ENCODE results near the gene NATD1. TPM values are rescaled to one million over a fixed set of nuclear protein-coding genes. Genes with fewer than 3 reads are reported as not detected.

Gene NATD1
- total and polyA plus RNA-seq, 2 experiments from 2014 or later: 5.0 to 6.7 TPM

DNA sequence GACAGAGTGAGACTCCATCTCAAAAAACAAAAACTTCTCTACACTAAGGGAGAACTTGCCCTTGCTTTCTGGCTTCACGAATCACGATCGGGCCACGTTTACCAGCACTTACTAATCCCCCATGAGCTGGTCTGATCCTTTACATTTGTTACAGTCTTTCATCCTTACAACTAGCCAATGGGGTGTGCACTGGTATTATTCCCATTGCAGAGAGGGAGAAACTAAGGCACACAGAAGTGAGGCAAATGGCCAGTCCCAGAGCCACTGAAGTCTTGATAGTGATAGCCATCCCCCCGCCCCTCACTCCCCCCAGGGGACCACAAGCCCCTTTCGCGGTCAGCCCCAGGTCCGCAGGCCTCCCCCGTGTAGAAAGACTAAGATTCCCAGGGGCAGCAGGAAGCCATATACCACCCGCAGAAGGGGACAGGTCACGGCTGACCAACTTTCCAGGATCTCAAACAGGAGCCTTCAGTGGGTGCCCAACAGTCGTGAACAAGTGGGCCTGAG, 868 bp downstream of the NATD1 start:
- H3K4me1 ChIP-seq (ENCODE audit: insufficient read depth): peaks cover 4% of the 10 kb centered on the region
- 15% methylated on average over 11 of the region's 12 CpGs for WGBS (ENCODE audit: low lambda C conversion rate, missing lambda C conversion rate)

DNA sequence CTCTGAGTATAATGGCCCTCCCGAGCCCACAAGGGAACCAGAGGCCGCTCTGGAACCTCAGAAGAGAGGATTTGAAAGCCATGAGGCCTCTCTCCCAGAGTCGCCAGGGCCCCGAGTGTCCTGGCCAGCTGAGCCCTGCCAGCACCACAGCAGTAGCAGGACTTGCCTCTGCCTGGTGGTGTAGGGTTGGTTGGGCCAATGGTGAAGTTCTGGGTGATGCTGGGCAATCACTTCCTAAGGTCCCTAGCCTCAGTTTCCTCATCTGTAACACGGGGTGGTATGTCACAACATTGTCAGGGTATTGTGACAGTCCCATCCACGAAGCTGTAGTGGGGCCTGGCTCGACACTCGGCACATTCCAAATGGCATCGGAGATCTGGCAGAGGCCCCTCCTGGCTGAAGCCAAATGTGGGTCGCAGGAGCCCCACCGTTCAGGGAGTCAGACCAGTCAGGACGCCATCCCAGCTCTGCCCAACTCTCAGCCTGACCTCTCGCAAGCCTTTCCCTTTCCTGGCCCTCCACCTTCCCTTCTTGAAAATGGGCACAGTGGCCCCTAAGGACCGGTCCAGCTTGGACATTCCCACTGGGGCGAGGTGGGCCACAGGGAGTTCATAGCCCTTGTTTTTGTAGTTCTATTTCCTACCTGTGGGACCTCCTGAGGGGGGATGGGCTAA, 1.7 kb downstream of the NATD1 start:
- Histone ChIP-seq H3K9me3 (ENCODE audit: low read depth) (no peaks in the 10 kb centered on the region), H2AFZ (no peak overlapping the region), H4K20me1 (ENCODE audit: insufficient read depth, poor library complexity, severe bottlenecking) (no peaks in the 10 kb centered on the region), H3K4me2 (peak overlapping the region; percentile 97), H3K36me3 (replicated peaks; ENCODE audit: insufficient read depth, low read depth) (no peaks in the 10 kb centered on the region), H3K4me1 (ENCODE audit: insufficient read depth) (peaks cover 4% of the 10 kb centered on the region), H3K4me3 (no peak overlapping the region), H3K27ac (no peak overlapping the region), H3K27me3 (no peaks in the 10 kb centered on the region), H3K9me2 (replicated peaks; ENCODE audit: insufficient read depth) (no peaks in the 10 kb centered on the region), H3K79me2 (peaks cover 3% of the 10 kb centered on the region)
- no peak for TF ChIP-seq EZH2 (IDR thresholded peaks at IDR 0.05; ENCODE audit: borderline replicate concordance)
- TF ChIP-seq EZH2phosphoT487 (IDR thresholded peaks at IDR 0.05; ENCODE audit: low read depth, severe bottlenecking, unreplicated experiment): no peak
- TF ChIP-seq, protein P1, sequence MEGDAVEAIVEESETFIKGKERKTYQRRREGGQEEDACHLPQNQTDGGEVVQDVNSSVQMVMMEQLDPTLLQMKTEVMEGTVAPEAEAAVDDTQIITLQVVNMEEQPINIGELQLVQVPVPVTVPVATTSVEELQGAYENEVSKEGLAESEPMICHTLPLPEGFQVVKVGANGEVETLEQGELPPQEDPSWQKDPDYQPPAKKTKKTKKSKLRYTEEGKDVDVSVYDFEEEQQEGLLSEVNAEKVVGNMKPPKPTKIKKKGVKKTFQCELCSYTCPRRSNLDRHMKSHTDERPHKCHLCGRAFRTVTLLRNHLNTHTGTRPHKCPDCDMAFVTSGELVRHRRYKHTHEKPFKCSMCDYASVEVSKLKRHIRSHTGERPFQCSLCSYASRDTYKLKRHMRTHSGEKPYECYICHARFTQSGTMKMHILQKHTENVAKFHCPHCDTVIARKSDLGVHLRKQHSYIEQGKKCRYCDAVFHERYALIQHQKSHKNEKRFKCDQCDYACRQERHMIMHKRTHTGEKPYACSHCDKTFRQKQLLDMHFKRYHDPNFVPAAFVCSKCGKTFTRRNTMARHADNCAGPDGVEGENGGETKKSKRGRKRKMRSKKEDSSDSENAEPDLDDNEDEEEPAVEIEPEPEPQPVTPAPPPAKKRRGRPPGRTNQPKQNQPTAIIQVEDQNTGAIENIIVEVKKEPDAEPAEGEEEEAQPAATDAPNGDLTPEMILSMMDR (IDR thresholded peaks at IDR 0.05; ENCODE audit: poor library complexity): no peak
- 92% methylated on average over 15 of the region's 15 CpGs for WGBS (ENCODE audit: low lambda C conversion rate, missing lambda C conversion rate)
- DNase-seq (ENCODE audit: low spot score): no peak

More for the DNA sequence above, 868 bp downstream of the NATD1 start:
- TF ChIP-seq EZH2 (IDR thresholded peaks at IDR 0.05; ENCODE audit: borderline replicate concordance) (no peak), EZH2phosphoT487 (IDR thresholded peaks at IDR 0.05; ENCODE audit: low read depth, severe bottlenecking, unreplicated experiment) (no peak)
- TF ChIP-seq, protein P1 (IDR thresholded peaks at IDR 0.05; ENCODE audit: poor library complexity): no peak
- Histone ChIP-seq H2AFZ (no peak overlapping the region), H3K9me3 (ENCODE audit: low read depth) (no peaks in the 10 kb centered on the region), H3K27ac (peak overlapping the region; percentile 40), H3K4me2 (peak overlapping the region; percentile 97), H3K4me3 (peak overlapping the region; percentile 52), H3K9me2 (replicated peaks; ENCODE audit: insufficient read depth) (no peaks in the 10 kb centered on the region), H3K36me3 (replicated peaks; ENCODE audit: insufficient read depth, low read depth) (no peaks in the 10 kb centered on the region), H4K20me1 (ENCODE audit: insufficient read depth, poor library complexity, severe bottlenecking) (no peaks in the 10 kb centered on the region), H3K27me3 (no peaks in the 10 kb centered on the region), H3K79me2 (peaks cover 3% of the 10 kb centered on the region)
- no peak for DNase-seq (ENCODE audit: low spot score)

DNA sequence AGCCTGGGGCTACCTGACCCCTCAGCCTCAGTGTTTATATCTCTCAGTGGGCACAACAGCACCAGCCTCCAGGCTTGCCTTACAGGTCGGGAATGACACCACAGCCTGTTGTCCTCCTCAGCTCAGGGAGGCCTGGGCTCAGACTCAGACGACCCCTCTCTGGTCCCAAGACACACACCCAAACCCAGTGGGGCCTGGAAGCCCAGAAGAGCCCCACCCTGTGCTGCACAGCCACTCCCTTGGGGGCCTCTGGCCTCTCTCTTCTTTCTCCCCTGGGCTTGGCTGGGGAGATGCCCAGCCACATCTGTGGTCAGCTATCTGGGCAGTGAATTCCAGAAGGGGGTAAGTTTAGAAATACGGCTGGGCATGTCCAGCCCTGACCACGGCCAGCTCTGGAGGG, 2.4 kb downstream of the NATD1 start:
- H3K4me3 ChIP-seq: no peak overlapping the region
- TF ChIP-seq EZH2phosphoT487 (IDR thresholded peaks at IDR 0.05; ENCODE audit: low read depth, severe bottlenecking, unreplicated experiment) (no peak), EZH2 (IDR thresholded peaks at IDR 0.05; ENCODE audit: borderline replicate concordance) (no peak)
- TF ChIP-seq, protein P1 (IDR thresholded peaks at IDR 0.05; ENCODE audit: poor library complexity): no peak

More for the DNA sequence above, 2.4 kb downstream of the NATD1 start:
- Histone ChIP-seq H3K36me3 (replicated peaks; ENCODE audit: insufficient read depth, low read depth) (no peaks in the 10 kb centered on the region), H3K27me3 (no peaks in the 10 kb centered on the region), H3K9me3 (ENCODE audit: low read depth) (no peaks in the 10 kb centered on the region), H3K4me2 (no peak overlapping the region), H4K20me1 (ENCODE audit: insufficient read depth, poor library complexity, severe bottlenecking) (no peaks in the 10 kb centered on the region), H3K4me1 (ENCODE audit: insufficient read depth) (peaks cover 4% of the 10 kb centered on the region), H3K79me2 (peaks cover 3% of the 10 kb centered on the region), H2AFZ (no peak overlapping the region), H3K27ac (no peak overlapping the region), H3K9me2 (replicated peaks; ENCODE audit: insufficient read depth) (no peaks in the 10 kb centered on the region)
- WGBS (ENCODE audit: low lambda C conversion rate, missing lambda C conversion rate): 77% methylated on average over 4 of the region's 4 CpGs
- DNase-seq (ENCODE audit: low spot score): no peak

All from hepatocyte (in vitro differentiated cells).